Measurements from ENCODE around the gene AGAP3.

AGAP3 gene

DNA sequence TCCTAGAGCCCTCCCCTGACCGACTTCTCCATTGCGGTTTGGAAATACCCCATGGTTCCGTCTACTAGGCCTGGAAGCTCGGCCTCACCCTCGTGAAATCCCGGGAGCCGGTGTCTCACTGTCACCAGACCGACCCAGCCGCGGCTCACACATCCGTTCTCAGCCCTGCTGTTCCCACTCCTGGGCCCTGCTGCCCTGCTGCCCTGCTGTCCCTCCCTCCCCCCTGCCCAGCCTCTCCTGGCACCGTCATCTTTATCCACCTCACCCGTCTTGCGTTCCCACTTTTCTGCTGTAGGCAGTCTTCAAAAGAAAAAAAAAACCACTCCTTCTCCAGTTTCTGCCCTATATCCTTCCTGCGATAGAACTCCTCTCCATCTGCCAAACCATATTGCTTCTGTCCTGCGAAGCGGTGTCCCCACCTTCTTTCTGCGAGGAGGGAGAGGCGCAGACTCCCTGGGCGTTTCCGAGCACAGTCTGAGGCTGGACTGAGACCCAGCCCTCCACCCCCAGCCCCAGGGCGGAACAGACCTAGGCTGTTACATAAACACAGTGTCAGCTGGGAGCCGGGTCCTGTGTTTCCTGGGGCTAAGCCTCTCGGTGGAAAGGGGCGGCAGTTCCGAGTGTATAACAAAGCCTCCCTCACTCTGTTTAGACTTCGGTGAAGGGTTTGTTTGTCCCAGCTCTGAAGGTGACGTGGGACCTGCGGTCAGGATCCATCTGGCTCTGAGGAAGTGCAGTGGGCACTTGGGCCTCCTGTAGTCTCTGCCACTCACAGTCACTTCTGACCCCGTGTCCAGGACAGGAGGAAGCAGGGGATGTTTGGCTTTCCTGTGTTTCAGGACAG is 2.8 kb downstream of the AGAP3 start:
- DNase-seq: no peak

DNA sequence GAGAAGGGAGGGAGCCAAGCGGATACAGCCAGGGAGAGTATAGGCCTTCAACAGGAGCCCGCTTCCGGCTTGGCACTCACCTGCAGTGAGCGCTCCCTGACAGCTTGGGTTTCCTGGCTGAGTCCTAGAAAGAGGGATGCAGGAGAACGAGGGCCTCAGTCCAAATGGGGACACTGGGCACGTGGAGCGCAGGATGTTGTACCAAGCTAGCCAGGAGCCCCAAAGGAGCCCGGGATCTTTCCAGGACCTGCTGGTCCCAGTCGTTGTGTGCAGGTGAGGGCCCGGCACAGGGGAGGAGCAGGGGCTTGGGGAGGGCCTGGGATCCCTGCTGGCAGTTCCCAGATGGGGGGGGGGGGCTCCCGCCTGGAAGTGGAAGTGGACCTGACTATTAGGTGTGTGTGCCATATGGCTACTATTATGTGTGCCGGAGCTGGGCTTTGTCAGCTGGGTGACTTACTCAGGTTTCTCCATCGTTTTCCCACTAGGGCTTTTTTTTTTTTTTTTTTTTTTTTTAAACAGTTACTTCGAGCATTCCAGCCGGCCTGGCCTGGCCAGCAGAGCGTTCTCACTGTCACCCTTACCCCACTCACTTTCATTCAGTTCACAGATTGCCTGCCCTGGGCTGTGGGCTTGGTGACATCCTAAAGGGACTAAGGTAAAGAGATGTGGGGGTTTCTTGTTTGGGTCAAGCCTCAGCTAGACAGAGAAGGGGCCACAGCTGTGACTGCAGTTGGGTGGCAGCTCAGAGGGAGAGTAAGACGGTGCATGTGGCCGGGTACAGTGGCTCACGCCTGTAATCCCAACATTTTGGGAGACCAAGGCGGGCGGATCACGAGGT is 3.8 kb downstream of the AGAP3 start:
- DNase-seq: no peak

DNA sequence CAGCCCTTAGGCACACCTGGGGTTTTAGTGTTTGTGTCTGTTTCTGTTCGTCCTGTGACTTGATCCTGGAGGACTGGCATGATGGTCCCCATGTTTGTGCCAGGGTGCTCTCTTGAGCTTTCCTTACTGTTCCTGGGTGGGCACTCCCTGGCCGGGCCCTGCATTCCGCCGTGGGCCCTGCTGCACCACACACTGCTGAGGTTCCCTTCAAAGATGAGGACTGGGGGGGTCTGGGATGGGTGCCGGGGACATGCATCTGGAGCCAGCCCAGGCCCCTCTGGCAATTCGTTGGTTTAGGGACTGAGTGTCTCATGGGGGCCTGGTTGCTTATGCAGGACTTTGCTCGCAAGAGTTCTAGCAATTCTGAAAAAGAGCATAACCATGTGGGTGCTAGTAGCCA is 4.7 kb downstream of the AGAP3 start:
- no peak for DNase-seq

DNA sequence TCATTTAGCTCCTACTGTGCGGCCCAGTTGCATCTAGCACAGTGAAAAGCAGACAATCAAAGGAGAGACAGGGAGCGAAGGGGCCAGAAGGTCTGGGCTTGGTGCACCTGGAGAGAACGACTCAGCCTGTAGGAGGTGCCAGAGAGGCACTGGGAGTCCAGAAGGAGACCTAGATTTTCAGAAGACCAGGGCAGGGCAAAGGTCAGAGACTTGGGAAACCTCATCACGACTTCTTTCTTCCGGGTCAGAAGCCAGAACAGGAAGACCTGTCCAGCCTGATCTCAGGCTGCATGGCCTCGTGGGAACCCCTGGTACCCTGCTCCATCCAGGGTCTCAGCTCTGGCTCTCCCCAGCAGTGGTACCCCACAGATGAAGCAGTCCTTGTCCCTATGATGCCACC is 5.2 kb downstream of the AGAP3 start:
- no peak for DNase-seq

DNA sequence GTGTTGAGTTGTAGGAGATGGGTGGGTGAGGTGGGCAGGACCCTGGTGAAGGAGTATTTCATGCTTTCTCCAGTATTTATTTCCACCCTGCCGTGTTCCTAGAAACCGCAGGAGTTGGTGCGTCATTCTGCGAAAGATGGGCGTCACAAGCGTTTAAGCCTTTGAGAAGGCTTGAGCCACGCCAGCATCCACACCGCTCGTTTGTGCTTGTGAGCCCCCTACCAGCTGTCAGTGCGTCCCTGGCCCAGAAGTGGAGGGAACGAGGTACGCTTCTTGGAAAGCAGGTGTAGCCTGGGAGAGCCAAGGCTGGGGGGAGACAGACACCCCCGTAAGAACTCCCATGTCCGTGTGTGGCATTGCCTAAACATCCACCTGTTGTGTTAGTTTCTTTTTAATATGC is 5.7 kb downstream of the AGAP3 start:
- DNase-seq: no peak

DNA sequence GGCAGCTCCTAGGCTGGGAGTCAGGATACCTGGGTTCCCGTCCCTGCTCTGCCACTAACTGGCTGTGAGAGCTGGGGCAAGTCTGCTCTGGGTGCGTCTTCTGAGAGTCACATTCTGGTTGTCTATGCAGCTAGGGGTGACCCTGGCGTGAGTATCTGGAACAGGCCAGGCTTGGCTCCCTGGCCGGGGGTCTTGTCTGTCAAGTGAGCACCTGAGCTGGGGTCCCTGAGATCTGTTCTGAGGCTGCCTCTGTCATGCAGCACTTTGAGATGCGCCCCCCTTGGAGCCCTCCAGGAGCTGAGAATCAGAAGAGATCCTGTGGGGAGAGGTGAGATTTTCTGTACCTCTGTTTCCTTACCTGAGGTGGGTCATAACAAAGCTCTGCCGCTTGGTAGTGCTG is 7.5 kb downstream of the AGAP3 start:
- DNase-seq: no peak

DNA sequence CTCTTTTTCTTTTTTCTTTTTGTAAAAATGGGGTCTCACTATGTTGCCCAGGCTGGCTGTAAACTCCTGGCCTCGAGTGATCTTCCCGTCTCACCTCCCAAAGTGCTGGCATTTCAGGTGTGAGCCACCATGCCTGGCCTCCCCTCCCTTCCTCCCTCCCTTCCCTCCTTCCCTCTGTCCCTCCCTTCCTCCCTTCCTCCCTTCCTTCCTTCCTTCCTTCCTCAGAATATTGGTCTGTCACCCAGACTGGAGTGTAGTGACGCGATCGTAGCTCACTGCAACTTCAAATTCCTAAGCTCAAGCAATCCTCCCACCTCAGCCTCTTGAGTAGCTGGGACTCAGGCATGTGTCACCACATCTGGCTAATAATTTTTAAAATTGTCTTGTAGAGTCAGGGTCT is 8.4 kb downstream of the AGAP3 start:
- DNase-seq: no peak

DNA sequence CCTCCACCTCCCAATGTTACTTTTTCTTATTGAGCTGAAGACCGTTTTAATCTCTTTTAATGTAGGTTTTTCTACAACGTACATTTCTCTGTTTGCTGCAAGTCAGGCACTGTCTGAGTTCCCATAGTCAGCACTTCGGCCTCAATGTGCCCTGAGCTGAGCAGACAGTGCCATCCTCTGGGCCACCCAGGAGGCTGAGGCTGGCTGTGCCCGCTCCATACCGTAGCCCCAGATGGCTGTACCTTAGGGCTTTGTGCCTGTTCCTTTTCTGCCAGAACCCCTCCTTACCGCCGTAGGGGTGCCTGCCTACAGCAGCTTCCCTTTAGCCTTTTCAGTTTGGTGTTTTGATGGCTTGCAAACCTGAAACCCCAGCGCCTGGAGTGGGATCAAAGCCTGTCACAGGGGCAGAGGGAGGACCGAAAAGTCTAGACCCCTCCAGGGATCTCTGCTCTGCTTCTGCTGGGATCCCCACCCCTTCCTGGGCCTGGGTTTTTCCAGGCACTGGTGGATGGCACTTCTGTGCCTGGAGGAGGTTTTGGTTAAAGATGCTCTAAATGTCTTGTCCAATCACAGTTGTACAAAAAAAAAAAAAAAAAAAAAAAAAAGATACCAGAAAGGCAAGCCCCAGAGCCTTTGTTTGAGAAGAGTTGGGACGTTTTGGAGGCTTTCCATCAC is 9.0 kb downstream of the AGAP3 start:
- DNase-seq: no peak

DNA sequence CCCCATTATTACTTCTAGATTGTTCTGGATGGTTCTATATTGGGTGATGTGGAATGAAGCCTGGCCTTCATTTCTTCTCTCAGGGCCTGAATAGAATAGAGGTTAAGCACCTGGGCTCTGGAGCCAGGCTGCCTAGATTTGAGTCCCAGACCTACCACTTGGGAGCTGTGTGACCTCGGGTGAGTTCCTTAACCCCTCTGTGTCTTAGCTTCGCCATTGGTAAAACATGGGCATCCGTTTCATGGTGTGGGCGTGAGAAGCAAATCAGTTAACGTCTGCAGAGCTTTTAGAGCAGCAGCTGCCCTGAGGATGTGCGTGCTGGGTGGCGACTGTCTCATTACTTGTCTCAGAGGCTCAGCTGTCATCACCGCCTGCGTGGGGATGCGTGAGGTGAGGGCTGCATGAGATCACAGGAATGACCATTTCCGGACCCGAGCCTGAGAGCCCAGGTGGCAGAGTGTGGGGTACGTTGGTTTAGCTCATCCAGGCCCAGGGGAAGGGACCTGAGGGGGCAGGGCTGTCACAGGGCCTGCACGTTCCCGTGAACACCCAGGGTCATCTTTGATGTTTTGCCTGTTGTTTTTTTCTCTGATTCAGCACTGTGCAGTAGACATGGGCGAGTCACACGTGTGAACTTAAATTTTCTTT is 9.7 kb downstream of the AGAP3 start:
- DNase-seq: no peak

DNA sequence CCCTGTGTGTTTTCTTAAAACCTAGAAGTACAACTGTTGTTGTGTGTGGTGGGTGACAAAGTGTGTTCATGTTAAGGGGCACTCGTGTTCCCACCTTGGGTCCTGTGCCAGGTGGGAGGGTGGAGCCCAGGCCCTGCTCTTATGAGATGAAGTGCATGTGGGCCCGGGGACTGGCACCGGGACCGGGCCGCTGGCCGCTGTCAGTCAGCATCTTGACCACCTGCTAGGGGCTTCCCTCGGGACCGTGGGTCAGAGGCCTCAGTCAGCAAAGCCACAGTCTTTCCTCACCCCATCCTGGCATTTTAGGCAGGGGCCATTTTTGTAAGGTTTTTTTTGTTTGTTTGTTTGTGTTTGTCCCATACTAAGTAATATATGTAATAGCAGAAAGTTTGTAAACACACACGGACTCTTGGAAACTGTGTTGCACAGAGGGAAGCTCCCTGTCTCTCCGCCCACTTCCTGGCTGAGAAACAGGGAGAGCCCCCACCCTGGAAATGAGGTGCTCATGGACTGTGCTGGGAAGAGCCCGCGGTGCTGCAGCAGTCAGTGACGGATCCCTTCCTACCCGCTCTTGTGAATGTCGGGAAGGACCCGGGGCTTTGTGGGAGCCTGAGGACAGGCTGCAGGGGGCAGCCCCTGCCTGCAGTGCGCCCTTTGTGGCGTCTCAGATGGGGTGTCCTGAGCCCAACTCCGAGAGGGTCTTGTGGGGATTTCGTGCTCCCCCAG is 13.4 kb downstream of the AGAP3 start:
- no peak for DNase-seq

DNA sequence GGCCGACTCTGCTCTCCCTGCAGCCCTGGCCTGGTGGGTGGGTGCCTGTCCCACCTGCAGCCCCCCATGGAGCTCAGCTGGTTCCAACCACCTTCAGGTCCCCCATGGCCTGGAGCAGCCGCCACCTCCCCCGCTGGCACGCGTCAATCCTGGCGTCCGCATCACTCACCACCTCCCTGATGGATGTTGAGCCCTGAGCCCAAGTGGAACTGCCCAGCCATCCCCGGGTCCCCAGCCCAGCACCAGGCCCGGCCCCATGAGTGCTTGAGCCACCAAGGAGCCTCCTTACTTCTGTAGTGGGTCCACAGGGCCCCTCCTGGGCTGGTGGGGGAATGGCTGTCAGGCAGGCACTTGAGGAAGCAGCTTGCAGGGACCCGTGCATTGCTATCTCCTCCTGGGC is 14.6 kb downstream of the AGAP3 start:
- DNase-seq: no peak

DNA sequence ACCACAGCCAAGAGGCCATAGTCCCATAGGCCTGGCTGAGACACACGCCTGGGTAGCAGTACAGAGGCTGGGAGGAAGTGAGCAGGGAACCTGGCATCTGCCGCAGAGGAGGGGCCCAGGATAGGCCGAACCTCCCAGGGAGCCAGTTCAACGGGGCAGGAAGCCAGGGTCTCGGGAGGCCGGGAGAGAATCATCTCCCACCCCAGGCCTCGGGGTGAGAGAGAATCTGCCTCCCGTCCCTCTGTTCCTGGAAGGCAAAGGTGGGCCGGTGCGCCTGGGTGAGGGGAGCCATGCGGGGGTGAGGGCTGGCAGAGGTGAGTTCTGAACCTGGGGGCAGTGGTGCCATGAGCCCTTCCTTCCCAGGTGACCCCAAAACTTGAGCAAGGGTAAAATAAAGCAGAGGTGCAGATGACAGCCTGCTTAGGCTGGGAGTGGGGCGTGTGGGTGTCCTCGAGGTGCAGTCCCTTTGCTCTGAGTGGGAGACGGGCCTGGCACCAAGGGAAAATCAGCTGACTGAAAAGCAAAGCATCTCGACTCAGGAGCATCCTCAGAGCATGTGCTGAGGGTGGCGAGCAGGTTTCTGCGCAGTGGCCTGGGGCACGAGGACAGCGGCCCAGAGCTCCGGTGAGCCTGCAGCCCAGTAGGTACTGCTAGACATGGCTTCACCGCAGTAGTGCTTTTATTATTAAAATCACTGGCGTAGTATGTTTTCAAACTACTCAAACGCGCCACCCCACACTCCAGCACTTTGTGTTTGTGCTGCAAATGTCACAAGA is 15.5 kb downstream of the AGAP3 start:
- DNase-seq: no peak

DNA sequence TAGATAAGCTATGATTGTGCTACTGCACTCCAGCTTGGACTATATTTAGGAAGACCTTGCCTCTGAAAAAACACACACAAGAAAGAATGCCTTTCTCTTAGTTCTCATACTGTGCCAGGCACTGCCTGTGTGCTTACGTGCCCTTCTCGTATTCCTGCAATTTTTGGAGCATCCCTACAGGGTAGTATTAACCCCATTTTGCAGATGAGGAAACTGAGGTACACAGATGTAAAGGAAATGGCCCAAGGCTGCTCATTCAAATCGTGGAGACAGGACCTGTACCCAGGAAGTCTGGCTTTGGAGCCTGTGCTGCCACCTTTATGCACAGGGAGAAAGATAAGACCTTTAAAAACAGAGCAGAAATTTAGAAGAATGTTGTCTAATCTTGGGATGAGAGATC is 16.7 kb downstream of the AGAP3 start:
- no peak for DNase-seq

DNA sequence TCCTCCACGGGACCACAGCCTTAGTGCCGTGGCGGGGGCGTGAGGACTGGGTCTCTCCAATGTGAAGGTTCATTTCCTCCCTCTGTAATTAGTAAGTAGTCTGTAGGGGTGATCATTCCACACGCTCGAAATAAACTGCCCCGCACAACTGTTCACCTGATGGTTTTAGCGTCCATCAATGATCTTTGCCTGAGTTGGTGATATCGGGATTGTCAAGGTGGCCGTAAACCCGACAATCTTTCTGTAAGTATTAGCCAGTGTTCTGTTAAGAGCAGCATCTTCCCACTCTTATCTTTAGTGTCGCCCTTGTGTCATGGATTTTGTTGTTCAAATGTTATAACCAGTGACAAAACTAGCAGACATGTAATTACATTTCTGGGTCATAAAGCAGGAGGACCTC is 17.7 kb downstream of the AGAP3 start:
- no peak for DNase-seq

DNA sequence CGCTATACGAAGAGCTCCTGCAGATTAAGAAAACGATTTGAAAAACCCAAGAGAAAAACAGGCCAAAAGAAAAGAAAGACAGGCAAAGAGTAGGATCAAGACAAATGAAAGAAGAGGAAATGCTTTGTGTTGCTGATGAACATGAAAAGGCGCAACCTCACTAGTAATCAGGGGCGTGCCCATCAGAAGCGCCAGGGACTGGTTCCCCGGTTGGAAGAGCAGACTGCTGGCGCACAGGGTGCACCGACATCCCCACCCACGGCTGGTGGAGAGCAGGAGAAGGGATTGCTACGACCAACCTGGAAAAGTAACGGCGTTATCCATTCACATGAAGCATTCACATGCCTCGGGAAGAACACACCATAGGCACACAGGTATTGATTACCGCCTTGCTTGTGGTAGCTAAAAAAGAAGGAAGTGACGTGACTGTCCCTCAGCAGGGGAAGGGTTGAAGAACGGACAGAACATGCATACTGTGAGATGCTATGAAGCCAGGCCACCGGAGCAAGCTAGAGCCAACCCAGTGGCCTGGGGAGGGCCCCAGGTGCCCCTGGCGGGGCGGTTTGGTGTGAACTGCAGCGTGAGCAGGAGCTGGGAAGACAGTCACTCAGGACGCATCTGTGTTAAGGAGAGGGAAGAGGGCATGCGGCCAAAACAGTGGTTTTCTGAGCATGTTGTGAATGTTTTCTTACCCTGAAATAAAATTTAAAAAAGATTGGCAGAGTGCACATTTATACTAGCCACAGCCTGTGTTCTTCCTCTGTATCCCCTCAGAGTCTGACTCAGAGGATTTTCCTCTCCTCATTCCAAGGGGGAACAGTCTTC is 18.3 kb downstream of the AGAP3 start:
- DNase-seq: no peak

DNA sequence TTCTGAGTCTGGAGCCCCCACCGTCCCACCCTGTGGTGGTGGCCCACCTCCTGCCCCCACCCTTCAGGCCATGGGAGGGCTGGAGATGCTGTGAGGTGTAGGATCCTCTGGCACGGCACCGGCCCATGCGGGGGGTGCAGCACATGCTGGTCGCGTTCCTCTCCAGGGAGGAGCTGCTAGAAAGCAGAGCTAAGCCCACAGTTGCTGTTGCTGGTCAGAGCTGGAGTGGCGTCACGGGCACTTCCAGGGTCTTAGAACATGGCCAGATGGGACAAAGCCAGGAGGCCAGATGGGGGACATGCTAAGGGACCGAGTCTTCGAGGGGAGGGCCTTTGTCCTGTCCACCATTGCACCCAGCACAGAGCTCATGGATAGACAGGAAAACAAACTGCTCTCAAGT is 21.6 kb downstream of the AGAP3 start:
- DNase-seq: no peak

DNA sequence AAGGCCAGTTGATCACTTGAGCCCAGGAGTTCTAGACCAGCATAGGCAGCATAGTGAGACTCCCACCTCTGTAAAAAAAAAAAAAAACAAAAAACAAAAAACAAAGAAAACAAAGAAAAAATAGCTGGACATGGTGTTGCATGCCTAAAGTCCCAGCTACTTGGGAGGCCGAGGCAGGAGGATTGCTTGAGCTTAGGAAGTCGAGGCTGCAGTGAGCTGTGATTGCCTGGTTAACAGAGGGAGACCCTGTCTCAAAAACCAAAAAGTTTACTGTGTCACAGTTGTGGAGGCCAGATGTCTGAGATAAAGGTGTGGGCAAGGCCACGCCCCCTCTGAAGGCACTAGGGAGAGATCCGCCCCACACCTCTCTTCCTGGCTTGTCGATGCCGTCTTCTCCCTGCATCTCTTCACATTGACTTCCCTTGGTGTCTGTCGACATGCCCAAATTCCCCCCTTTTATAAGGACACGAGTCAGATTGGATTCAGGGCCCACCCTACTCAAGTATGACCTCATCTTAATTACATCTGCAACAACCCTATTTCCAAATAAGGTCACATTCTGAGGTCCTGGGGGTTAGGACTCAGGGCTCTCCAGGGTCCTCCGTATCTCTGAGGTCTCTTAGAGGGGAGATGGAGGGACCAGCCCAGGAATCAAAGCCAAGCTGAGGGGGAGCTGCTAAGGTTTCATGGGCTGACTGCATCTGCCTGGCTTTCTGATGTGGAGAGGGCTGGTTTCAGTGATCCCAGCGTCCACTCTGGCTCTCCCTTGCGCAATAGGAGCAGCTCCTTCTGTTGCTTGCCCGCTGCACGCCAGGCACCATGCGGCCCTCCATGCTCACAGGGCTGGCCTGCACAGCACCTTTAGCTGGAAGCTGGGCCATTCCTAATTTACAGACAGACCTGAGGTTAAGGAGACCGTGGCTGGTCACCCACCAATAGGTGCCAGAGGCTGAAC is 23.1 kb downstream of the AGAP3 start:
- DNase-seq: no peak

DNA sequence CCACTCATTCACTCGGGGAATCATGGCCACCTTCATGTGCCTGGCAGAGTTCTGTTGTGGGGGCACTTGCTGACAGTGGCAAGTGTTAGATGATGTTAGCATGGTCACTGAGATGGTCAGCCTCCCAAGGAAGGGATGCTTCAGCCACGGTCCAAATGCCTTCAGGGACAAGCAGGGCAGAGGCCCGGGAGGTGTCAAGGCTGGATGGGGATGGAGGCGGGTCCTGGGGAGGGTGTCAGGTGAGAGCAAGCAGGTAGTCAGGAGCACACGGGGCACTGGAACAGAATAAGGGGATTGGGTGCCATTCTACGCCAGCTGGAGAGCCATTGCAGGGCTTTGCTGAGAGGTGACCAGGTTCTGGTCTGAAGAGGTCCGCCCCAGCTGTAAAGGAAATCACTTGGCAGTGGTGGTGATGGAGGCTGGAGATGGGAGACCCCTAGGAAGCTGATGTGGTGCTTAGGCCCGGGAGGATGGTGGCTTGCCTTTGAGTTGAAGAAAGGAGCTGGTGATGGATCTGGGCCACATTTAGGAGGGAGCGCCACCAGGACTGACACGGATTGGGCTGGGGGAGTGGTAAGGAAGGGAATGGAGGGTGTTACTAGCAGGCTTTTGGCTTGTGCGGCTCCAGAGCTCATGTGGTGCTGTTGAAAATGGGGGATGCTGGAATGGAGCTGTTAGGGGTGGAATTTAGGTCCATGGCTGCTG is 24.1 kb downstream of the AGAP3 start:
- DNase-seq: no peak

Measured in NCI-H1105 treated with DMSO at 0.1 percent for 48 hours (cell line).